Neuronal stem cell (in vitro differentiated cells): ENCODE results near the gene GALNT15.

Experiments used
- DNase-seq: peaks from one replicate; pipeline ENCODE4 v3.0.0-alpha.2; 2013; ENCODE audit warnings: low spot score
- H2AFZ ChIP-seq: one replicate; pipeline ENCODE4 v1.6.1; 2013; ENCODE audit warnings: mild to moderate bottlenecking, low read length, inconsistent platforms
- H2AK5ac ChIP-seq: 2 replicates; pipeline ENCODE4 v1.6.1; 2013; ENCODE audit warnings: low read depth, mild to moderate bottlenecking, inconsistent platforms, low read length, moderate library complexity, mixed read lengths
- H2BK120ac ChIP-seq: 2 replicates; pipeline ENCODE4 v1.6.1; 2013; ENCODE audit warnings: low read depth, mild to moderate bottlenecking, inconsistent platforms, low read length, moderate library complexity, mixed read lengths
- H2BK12ac ChIP-seq: one replicate; pipeline ENCODE4 v1.6.1; 2013; ENCODE audit warnings: low read length, inconsistent platforms
- H2BK15ac ChIP-seq: 2 replicates; pipeline ENCODE4 v1.6.1; 2013; ENCODE audit warnings: mild to moderate bottlenecking, low read length, inconsistent platforms, mixed read lengths
- H2BK5ac ChIP-seq: one replicate; pipeline ENCODE4 v1.6.1; 2013; ENCODE audit warnings: inconsistent platforms, mild to moderate bottlenecking, low read length, moderate library complexity
- H3K14ac ChIP-seq: one replicate; pipeline ENCODE4 v1.6.1; 2013; ENCODE audit warnings: low read length, inconsistent platforms
- H3K18ac ChIP-seq: 2 replicates; pipeline ENCODE4 v1.6.1; 2013; ENCODE audit warnings: low read length, inconsistent platforms
- H3K23ac ChIP-seq: 2 replicates; pipeline ENCODE4 v1.6.1; 2013; ENCODE audit warnings: low read depth, mild to moderate bottlenecking, mixed read lengths, low read length, inconsistent platforms; ENCODE audit not compliant: poor library complexity
- H3K27ac ChIP-seq: replicated peaks from 3 replicates; pipeline ENCODE4 v1.5.1; 2013; ENCODE audit warnings: low read length, inconsistent platforms
- H3K27me3 ChIP-seq, 3 experiments: 2 replicates each; pipeline ENCODE4 v1.6.1; 2013; ENCODE audit warnings: low read length in 3 of 3, mild to moderate bottlenecking in 2 of 3, inconsistent platforms in 1 of 3, low read depth in 1 of 3, mixed read lengths in 1 of 3, moderate library complexity in 1 of 3; ENCODE audit not compliant: control insufficient read depth in 3 of 3, insufficient read depth in 3 of 3
- H3K36me3 ChIP-seq, 2 donors: replicated peaks in 1 of 2; 2 replicates each; pipeline ENCODE4 v1.6.1; 2013; ENCODE audit warnings: low read length in 2 of 2; ENCODE audit not compliant: control insufficient read depth in 2 of 2, insufficient read depth in 2 of 2
- H3K4ac ChIP-seq: 2 replicates; pipeline ENCODE4 v1.6.1; 2013; ENCODE audit warnings: inconsistent platforms, mild to moderate bottlenecking, low read length, moderate library complexity
- H3K4me1 ChIP-seq, 2 donors: 1 replicate in 1 of 2; 2 replicates in 1 of 2; pipeline ENCODE4 v1.6.1; 2013; ENCODE audit warnings: low read length in 2 of 2, low read depth in 1 of 2; ENCODE audit not compliant: control insufficient read depth in 2 of 2, insufficient read depth in 1 of 2
- H3K4me2 ChIP-seq: one replicate; pipeline ENCODE4 v1.6.1; 2013; ENCODE audit warnings: mild to moderate bottlenecking, low read length, inconsistent platforms; ENCODE audit not compliant: insufficient read depth, poor library complexity, severe bottlenecking
- H3K4me3 ChIP-seq, 2 donors: 2 replicates each; pipeline ENCODE4 v1.5.1; 2013; ENCODE audit warnings: low read length in 2 of 2, mild to moderate bottlenecking in 2 of 2, inconsistent platforms in 1 of 2, moderate library complexity in 1 of 2
- H3K79me1 ChIP-seq: one replicate; pipeline ENCODE4 v1.6.1; 2013; ENCODE audit warnings: low read depth, mild to moderate bottlenecking, inconsistent platforms, low read length, moderate library complexity
- H3K9ac ChIP-seq: one replicate; pipeline ENCODE4 v1.6.1; 2013; ENCODE audit warnings: mild to moderate bottlenecking, low read depth, low read length, inconsistent platforms; ENCODE audit not compliant: poor library complexity
- H3K9me3 ChIP-seq, 2 donors: replicated peaks in 1 of 2; 2 replicates each; pipeline versions ENCODE3 to v1.6.1; 2013; ENCODE audit warnings: low read length in 2 of 2, mild to moderate bottlenecking in 2 of 2, inconsistent platforms in 1 of 2, low read depth in 1 of 2, mixed read lengths in 1 of 2, moderate library complexity in 1 of 2; ENCODE audit not compliant: control insufficient read depth in 2 of 2, insufficient read depth in 1 of 2
- H4K8ac ChIP-seq: one replicate; pipeline ENCODE4 v1.6.1; 2013; ENCODE audit warnings: low read depth, mild to moderate bottlenecking, inconsistent platforms, low read length, moderate library complexity
- H4K91ac ChIP-seq: one replicate; pipeline ENCODE4 v1.6.1; 2013; ENCODE audit warnings: low read length, low read depth, mild to moderate bottlenecking, inconsistent platforms; ENCODE audit not compliant: poor library complexity
- WGBS, 2 donors: extraction: QIAGEN DNeasy Blood & Tissue Kit; methylation state at CpG; one replicate each; pipeline ENCODE4 v1.1.7; 2013; ENCODE audit warnings: missing lambda C conversion rate in 2 of 2, mixed read lengths in 1 of 2; ENCODE audit not compliant: insufficient read length in 2 of 2, insufficient replicate concordance in 1 of 2; ENCODE audit errors: extremely low coverage in 2 of 2; 5-methylcytosine and 5-hydroxymethylcytosine counted together

GALNT15 gene

DNA sequence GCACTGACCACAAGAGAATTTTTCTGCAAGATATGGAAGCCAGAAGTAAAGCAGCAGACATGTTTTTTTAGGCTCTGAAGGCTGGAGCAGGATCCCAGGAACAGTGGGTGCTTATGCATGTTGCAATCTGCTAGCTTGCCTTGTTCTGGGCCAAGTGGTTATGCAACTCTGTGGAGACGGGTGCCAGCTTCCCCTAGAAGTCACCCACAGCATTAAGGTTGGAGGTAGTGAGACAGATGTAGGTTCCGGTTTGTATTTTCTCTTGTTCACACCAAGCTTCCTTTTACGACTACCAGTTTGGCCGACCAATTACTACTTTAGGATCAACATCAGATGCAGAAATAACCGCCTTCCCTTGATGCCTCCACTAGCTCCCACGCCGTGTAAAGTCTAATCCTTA lies 79.1 kb downstream of the GALNT15 start:
- no CpG with 5 or more reads among the region's 7 CpGs for WGBS, 2 donors

DNA sequence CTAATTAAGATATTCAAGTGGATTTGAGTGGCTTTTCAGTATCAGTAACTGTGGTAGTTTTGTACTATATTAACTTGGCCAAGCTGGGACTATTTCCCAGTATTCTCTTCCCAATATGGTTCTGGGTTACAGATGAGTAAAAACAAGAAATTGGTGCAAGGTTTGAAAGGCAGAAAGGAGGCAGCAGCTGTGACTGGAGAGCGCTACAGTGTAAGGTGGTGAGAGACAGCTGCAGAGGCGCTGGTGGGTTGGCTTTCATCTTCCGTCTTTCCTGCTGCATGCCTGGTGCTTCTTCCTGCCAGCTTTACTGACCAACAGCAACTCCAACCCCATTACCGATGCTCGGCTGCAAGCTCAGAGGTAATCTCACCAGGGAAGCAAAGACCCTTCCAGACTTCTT lies 80.4 kb downstream of the GALNT15 start:
- H3K4me1 ChIP-seq, result no peaks in the 10 kb centered on the region
- no peak overlapping the region for H2BK12ac ChIP-seq
- no peak overlapping the region for H3K4me3 ChIP-seq
- H3K14ac ChIP-seq, result no peak overlapping the region
- H2BK5ac ChIP-seq, result no peak overlapping the region
- H3K4ac ChIP-seq, result no peak overlapping the region
- H2AK5ac ChIP-seq, result no peak overlapping the region
- peak overlapping the region; percentile 6 for H4K91ac ChIP-seq
- no peak overlapping the region for H3K23ac ChIP-seq
- H3K9ac ChIP-seq, result no peak overlapping the region
- H3K36me3 ChIP-seq, result peaks cover 5 to 20% of the 10 kb centered on the region in 2 donors
- no peak overlapping the region for H2BK120ac ChIP-seq
- no peak overlapping the region for H4K8ac ChIP-seq
- H3K4me2 ChIP-seq, result no peak overlapping the region
- no peak overlapping the region for H3K27ac ChIP-seq
- H2BK15ac ChIP-seq, result no peak overlapping the region
- DNase-seq, result no peak
- H3K79me1 ChIP-seq, result no peaks in the 10 kb centered on the region
- WGBS, 2 donors, result no CpG with 5 or more reads among the region's 5 CpGs
- no peak overlapping the region for H2AFZ ChIP-seq
- no peak overlapping the region for H3K18ac ChIP-seq
- H3K9me3 ChIP-seq, result no peaks in the 10 kb centered on the region
- H3K27me3 ChIP-seq, result no peaks in the 10 kb centered on the region

More for the DNA sequence above, 79.1 kb downstream of the GALNT15 start:
- H3K27me3 ChIP-seq, result no peaks in the 10 kb centered on the region
- H4K91ac ChIP-seq, result no peak overlapping the region
- H3K14ac ChIP-seq, result no peak overlapping the region
- no peak overlapping the region for H3K27ac ChIP-seq
- no peak overlapping the region for H4K8ac ChIP-seq
- H3K79me1 ChIP-seq, result no peaks in the 10 kb centered on the region
- no peak overlapping the region for H3K4ac ChIP-seq
- H3K9me3 ChIP-seq, result no peaks in the 10 kb centered on the region
- H2BK12ac ChIP-seq, result no peak overlapping the region
- no peak overlapping the region for H3K9ac ChIP-seq
- no peak overlapping the region for H3K4me3 ChIP-seq
- no peak overlapping the region for H2BK15ac ChIP-seq
- no peak overlapping the region for H3K23ac ChIP-seq
- DNase-seq, result no peak
- H2AFZ ChIP-seq, result no peak overlapping the region
- H3K36me3 ChIP-seq, result peaks cover 0 to 7% of the 10 kb centered on the region in 2 donors
- H3K4me2 ChIP-seq, result no peak overlapping the region
- H3K4me1 ChIP-seq, result no peaks in the 10 kb centered on the region
- H3K18ac ChIP-seq, result no peak overlapping the region
- H2AK5ac ChIP-seq, result no peak overlapping the region
- H2BK120ac ChIP-seq, result no peak overlapping the region
- no peak overlapping the region for H2BK5ac ChIP-seq

DNA sequence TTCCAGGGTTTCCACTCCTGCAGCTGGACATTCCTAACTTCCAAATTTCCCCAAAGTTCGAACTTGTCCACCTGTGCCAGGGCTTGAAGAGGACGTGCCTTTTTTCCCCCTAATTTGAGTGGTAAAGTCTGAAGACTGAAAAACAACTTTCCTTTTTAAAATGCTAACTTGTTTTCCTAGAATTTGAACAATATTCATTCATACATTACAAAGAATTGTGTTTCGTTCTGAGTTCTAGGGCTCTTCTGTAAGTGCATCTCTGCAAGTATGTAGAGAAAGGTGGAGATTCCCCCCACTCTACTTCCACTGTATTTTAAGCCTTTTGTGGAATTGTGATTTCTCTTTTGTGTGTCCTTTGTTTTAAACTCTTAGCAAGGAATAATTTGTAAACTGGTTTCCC lies 80.8 kb downstream of the GALNT15 start:
- Histone ChIP-seq H3K14ac (no peak overlapping the region), H2AFZ (no peak overlapping the region), H3K23ac (no peak overlapping the region), H3K36me3 (peaks cover 5 to 24% of the 10 kb centered on the region in 2 donors), H2AK5ac (no peak overlapping the region), H3K27me3 (no peaks in the 10 kb centered on the region), H3K18ac (no peak overlapping the region), H3K9me3 (no peaks in the 10 kb centered on the region), H3K4me3 (no peak overlapping the region), H3K4ac (no peak overlapping the region), H3K27ac (no peak overlapping the region), H2BK120ac (no peak overlapping the region), H4K8ac (no peak overlapping the region), H3K9ac (no peak overlapping the region), H2BK12ac (no peak overlapping the region), H2BK15ac (no peak overlapping the region), H3K4me2 (no peak overlapping the region), H3K79me1 (no peaks in the 10 kb centered on the region), H3K4me1 (no peaks in the 10 kb centered on the region), H2BK5ac (no peak overlapping the region), H4K91ac (no peak overlapping the region)
- WGBS, 2 donors, result no CpG with 5 or more reads among the region's 3 CpGs
- DNase-seq, result no peak

DNA sequence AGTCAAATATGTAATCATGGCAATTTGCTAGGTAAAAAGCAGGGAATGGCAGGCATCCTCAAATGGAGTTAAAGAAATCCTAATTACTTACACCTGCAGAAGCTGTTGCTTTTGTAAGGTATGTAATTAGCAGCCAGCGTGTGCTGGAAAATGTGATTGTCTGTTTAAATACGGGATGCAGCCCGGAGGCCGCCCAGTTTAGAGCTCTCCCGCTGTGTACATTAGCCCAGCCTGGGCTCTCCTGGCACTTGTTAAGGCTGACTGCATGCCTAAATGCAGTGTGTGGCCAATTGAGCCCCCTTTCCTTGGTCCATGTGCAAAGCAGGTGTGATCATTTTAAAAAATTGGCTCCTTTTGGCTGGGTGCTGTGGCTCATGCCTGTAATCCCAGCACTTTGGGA lies 81.2 kb downstream of the GALNT15 start:
- no peak overlapping the region for H3K18ac ChIP-seq

More for the DNA sequence above, 81.2 kb downstream of the GALNT15 start:
- H3K79me1 ChIP-seq, result no peaks in the 10 kb centered on the region
- no CpG with 5 or more reads among the region's 5 CpGs for WGBS, 2 donors
- no peak overlapping the region for H2AK5ac ChIP-seq
- no peak overlapping the region for H4K91ac ChIP-seq
- no peak overlapping the region for H2BK120ac ChIP-seq
- no peak for DNase-seq
- no peak overlapping the region for H3K9ac ChIP-seq
- H3K27ac ChIP-seq, result no peak overlapping the region
- no peaks in the 10 kb centered on the region for H3K4me1 ChIP-seq
- no peak overlapping the region for H4K8ac ChIP-seq
- H2BK5ac ChIP-seq, result no peak overlapping the region
- no peak overlapping the region for H3K4me2 ChIP-seq
- H3K4ac ChIP-seq, result no peak overlapping the region
- no peak overlapping the region for H2BK15ac ChIP-seq
- no peak overlapping the region for H3K4me3 ChIP-seq
- no peak overlapping the region for H3K23ac ChIP-seq
- no peaks in the 10 kb centered on the region for H3K9me3 ChIP-seq
- H2BK12ac ChIP-seq, result no peak overlapping the region
- peaks cover 5 to 27% of the 10 kb centered on the region in 2 donors for H3K36me3 ChIP-seq
- H3K14ac ChIP-seq, result no peak overlapping the region
- no peaks in the 10 kb centered on the region for H3K27me3 ChIP-seq
- H2AFZ ChIP-seq, result no peak overlapping the region
